ENCODE measurements around the gene WNK2. TPM values are rescaled to one million over a fixed set of nuclear protein-coding genes. Genes with fewer than 3 reads are reported as not detected.

The WNK2 gene
- total RNA-seq, 1 donor from 2014 or later, result 1.0 TPM

DNA sequence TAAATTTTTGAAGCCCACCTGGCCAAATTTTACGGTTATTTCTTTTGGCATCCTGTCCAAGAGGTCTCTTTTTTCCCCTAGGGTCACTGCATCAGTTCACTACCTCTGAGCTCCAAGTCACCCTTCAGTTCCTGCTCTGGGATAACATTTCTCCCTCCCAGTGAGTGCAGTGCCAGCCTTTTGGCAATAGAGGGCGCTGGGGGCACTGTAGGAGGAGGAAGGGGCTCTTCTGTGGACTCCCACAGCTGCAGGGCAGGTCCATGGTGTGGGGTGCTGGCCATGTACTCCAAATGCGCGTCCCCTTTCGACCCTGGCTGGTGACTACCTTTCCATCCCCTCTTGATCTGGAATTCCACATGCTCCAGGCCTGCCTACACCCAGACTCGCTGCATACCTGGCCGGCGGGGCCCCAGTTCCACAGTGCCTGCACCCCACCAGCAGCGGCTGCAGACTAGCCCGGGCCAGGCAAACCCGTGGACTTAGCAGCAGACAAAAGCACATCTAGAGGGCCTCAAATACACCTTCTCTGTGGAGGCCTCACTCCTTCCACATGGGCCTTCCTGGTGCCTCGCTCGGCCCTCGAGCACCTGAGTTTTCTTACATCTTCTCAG is 29.5 kb upstream of the WNK2 start:
- no peak for DNase-seq (ENCODE audit: low read depth)
- TF ChIP-seq, protein P1, sequence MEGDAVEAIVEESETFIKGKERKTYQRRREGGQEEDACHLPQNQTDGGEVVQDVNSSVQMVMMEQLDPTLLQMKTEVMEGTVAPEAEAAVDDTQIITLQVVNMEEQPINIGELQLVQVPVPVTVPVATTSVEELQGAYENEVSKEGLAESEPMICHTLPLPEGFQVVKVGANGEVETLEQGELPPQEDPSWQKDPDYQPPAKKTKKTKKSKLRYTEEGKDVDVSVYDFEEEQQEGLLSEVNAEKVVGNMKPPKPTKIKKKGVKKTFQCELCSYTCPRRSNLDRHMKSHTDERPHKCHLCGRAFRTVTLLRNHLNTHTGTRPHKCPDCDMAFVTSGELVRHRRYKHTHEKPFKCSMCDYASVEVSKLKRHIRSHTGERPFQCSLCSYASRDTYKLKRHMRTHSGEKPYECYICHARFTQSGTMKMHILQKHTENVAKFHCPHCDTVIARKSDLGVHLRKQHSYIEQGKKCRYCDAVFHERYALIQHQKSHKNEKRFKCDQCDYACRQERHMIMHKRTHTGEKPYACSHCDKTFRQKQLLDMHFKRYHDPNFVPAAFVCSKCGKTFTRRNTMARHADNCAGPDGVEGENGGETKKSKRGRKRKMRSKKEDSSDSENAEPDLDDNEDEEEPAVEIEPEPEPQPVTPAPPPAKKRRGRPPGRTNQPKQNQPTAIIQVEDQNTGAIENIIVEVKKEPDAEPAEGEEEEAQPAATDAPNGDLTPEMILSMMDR (conservative IDR thresholded peaks at IDR 0.05; ENCODE audit: low read depth, low read length), result peak; percentile 76
- H3K4me3 ChIP-seq (ENCODE audit: low read depth, low read length), result no peak overlapping the region

DNA sequence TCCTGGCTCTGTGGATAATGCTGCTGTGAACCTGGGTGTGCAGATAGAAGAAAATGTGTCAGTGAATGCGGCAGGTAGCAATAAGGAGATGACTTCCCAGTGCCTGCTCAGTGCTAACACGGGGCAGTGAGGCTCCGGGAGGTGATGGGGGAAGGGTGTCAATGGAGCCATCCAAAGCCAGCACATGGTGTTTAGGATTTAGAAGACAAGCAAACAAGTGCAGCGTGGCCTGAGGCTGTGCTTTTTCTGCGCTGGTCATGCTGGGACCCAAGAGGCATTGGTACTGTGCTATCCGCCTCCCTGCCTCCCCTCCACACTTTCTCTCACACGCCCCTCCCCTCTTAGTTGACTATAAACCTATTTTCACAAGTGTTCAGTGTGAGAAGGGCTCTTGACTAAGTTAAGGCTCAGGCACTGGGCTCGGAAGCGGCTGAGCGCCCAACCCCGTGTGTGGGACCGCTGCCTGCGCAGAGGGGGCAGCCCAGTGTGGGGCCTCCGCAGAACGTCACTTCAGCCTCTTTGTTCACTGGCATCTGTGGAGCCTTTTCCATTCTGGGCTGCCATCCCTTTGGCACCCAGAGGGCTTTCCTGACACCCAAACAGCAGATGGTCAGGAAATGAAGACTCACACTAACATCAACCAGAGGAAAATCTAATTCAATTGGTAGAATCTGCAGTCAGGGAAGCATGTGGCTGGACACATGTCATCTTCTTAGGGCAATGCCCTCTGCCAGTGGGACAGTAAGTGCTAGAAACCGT is 28.0 kb upstream of the WNK2 start:
- no peak overlapping the region for H3K4me3 ChIP-seq (ENCODE audit: low read depth, low read length)
- no peak for DNase-seq (ENCODE audit: low read depth)
- TF ChIP-seq, protein P1 (conservative IDR thresholded peaks at IDR 0.05; ENCODE audit: low read depth, low read length), result no peak

DNA sequence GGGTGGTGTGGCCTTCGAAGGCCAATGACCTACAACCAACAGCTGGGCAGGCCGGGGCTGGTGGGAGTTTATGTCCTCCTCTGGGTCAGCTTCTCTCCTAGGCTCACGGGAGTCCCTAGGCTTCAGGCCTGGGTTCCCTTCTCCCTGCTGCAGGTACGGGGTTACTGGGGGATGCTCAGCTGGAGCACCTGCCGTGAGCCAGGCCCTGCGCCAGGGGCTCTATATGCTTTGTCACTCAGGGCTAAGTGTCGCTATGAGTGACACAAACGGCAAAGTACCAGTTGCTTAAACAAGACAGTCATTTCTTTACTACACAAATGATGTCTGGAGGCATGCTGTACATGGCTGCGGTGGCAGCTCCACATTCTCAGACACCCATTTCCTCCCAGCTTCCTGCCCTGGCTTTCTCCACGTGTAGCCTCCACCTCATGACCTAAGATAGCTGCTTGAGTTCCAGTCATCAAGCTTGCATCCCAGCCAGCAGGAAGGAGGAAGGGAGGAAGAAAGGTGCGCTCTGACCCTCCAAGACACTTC is 27.4 kb upstream of the WNK2 start:
- TF ChIP-seq, protein P1 (conservative IDR thresholded peaks at IDR 0.05; ENCODE audit: low read depth, low read length), result no peak
- H3K4me3 ChIP-seq (ENCODE audit: low read depth, low read length), result no peak overlapping the region
- no peak for DNase-seq (ENCODE audit: low read depth)

DNA sequence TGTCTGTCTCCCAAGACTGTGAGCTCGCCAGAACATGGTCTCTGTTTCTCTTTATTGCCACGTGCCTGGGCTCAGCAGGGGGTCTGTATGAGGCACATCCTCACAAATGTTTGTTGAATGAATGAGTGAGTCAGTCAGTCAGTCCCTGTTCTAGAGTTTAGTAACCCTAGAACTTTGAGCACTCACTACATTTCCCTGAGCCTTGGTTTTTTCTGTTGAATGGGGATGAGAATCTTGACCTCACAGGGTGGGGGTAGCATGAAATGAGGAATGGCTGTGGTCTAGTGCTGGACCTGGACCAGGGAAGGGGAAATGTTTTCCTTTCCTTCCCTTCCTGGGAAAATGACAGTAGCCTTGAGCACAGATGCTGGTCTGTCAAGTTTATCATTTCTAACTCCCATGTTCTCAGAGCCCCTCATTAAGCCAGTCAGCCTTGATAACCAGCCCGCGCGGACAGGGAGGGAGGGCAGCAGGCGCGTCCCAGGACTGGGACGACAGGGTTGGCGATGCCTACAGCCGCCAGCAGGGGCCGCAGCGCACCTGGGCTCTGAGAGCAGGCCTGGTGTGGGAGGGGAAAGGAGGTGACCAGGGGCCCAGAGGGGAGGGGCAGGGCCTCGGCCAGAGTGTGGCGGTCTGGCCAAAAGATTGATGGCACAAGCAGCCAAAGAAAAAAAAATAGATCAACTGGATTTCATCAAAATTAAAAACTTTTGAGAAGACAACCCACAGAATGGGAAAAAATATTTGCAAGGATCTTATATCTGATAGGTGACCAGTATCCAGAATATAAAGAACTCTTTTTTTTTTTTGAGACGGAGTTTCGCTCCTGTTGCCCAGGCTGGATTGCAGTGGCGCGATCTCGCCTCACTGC is 24.1 kb upstream of the WNK2 start:
- no peak overlapping the region for H3K4me3 ChIP-seq (ENCODE audit: low read depth, low read length)
- peak; percentile 9 for DNase-seq (ENCODE audit: low read depth)
- TF ChIP-seq, protein P1 (conservative IDR thresholded peaks at IDR 0.05; ENCODE audit: low read depth, low read length), result peak; percentile 98

- TF ChIP-seq, protein P1 (conservative IDR thresholded peaks at IDR 0.05; ENCODE audit: low read depth, low read length), result no peak
- H3K4me3 ChIP-seq (ENCODE audit: low read depth, low read length), result no peak overlapping the region
- no peak for DNase-seq (ENCODE audit: low read depth)
Measured at GRCh38 chr9:93161786-93162562, 22.0 kb upstream of the WNK2 start.

- H3K4me3 ChIP-seq (ENCODE audit: low read depth, low read length), result no peak overlapping the region
- TF ChIP-seq, protein P1 (conservative IDR thresholded peaks at IDR 0.05; ENCODE audit: low read depth, low read length), result no peak
- no peak for DNase-seq (ENCODE audit: low read depth)
Measured at GRCh38 chr9:93164085-93164484, 19.9 kb upstream of the WNK2 start.
